ENCODE measurements around the gene MAP1LC3C.

MAP1LC3C gene

GRCh38 chr1:241999026-241999425, at the start of gene MAP1LC3C:
MAP1LC3C (minus strand) TSS chr1:241999098; CDS start chr1:241999008, 90 bp downstream.
- DNase-seq (ENCODE audit: low spot score): no peak

GRCh38 chr1:242043165-242043564, 44.3 kb upstream of the MAP1LC3C start:
- no peak for DNase-seq (ENCODE audit: low spot score)

- no peak for DNase-seq (ENCODE audit: low spot score)
These were observed 35.5 kb upstream of the MAP1LC3C start for GRCh38 chr1:242034392-242034791.

GRCh38 chr1:242033447-242033846, 34.5 kb upstream of the MAP1LC3C start:
- DNase-seq (ENCODE audit: low spot score): no peak

- no peak for DNase-seq (ENCODE audit: low spot score)
These were observed 31.2 kb upstream of the MAP1LC3C start for GRCh38 chr1:242030071-242030470.

- no peak for DNase-seq (ENCODE audit: low spot score)
These were observed 26.8 kb upstream of the MAP1LC3C start for GRCh38 chr1:242025681-242026080.

GRCh38 chr1:242023805-242024204, 24.9 kb upstream of the MAP1LC3C start:
- no peak for DNase-seq (ENCODE audit: low spot score)

- peak; percentile 14 for DNase-seq (ENCODE audit: low spot score)
These were observed 20.1 kb upstream of the MAP1LC3C start for GRCh38 chr1:242019018-242019417.

- peak; percentile 53 for DNase-seq (ENCODE audit: low spot score)
These were observed 18.8 kb upstream of the MAP1LC3C start for GRCh38 chr1:242017580-242018233.

GRCh38 chr1:242016479-242016878, 17.6 kb upstream of the MAP1LC3C start:
- DNase-seq (ENCODE audit: low spot score): no peak

- DNase-seq (ENCODE audit: low spot score): no peak
These were observed 13.2 kb upstream of the MAP1LC3C start for GRCh38 chr1:242011894-242012660.

GRCh38 chr1:242008826-242009495, 10.1 kb upstream of the MAP1LC3C start:
- DNase-seq (ENCODE audit: low spot score): no peak

GRCh38 chr1:242006976-242007375, 8.1 kb upstream of the MAP1LC3C start:
- DNase-seq (ENCODE audit: low spot score): no peak

- DNase-seq (ENCODE audit: low spot score): no peak
These were observed 7.1 kb upstream of the MAP1LC3C start for GRCh38 chr1:242005866-242006535.

- DNase-seq (ENCODE audit: low spot score): no peak
These were observed 6.0 kb upstream of the MAP1LC3C start for GRCh38 chr1:242004751-242005495.

GRCh38 chr1:242002510-242002909, 3.6 kb upstream of the MAP1LC3C start:
- DNase-seq (ENCODE audit: low spot score): no peak

- no peak for DNase-seq (ENCODE audit: low spot score)
These were observed 3.2 kb upstream of the MAP1LC3C start for GRCh38 chr1:242002072-242002471.

GRCh38 chr1:242000434-242000833, 1.5 kb upstream of the MAP1LC3C start:
- no peak for DNase-seq (ENCODE audit: low spot score)

GRCh38 chr1:241998412-241998921, 431 bp downstream of the MAP1LC3C start:
- DNase-seq (ENCODE audit: low spot score): peak; percentile 41

- no peak for DNase-seq (ENCODE audit: low spot score)
These were observed 1.4 kb downstream of the MAP1LC3C start for GRCh38 chr1:241997401-241997998.

- no peak for DNase-seq (ENCODE audit: low spot score)
These were observed 4.7 kb downstream of the MAP1LC3C start for GRCh38 chr1:241994171-241994570.

Measured in cerebellar cortex (tissue), 1 donor.